HS-5 (cell line): Measurements from ENCODE around the gene CSH2.
"Not testable (repeated sequence)": the region's sequence is repeated elsewhere in the genome, so short reads cannot be mapped to it uniquely, and the experiment has no call there.

Experiments
- DNase-seq: peaks from one replicate; pipeline ENCODE4 v3.0.0-alpha.2; 2012; ENCODE audit warnings: low read depth

CSH2 gene

DNA sequence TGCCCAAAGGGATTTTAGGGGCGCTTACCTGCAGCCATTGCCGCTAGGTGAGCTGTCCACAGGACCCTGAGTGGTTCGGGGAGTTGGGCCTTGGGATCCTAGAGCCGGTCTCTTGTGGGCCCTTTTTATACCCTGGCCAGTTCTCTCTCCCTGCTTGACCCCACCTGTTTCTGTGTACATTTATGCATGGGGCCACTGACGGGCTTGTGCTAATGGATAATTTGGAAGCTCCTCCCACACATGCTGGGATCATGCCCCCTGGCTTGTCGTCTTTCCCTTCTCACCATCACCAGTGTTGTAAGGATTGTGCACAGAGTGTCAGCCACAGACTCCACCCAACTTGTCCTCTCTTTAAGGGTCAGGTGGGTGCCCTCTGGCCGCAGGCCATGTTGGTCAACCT is at the start of gene CSH2:
TSS of gene CSH2 (minus strand) at position 101 of the 400 bp plus-strand sequence. CDS start at position 38, 63 bp downstream.
- DNase-seq: not testable (repeated sequence)

DNA sequence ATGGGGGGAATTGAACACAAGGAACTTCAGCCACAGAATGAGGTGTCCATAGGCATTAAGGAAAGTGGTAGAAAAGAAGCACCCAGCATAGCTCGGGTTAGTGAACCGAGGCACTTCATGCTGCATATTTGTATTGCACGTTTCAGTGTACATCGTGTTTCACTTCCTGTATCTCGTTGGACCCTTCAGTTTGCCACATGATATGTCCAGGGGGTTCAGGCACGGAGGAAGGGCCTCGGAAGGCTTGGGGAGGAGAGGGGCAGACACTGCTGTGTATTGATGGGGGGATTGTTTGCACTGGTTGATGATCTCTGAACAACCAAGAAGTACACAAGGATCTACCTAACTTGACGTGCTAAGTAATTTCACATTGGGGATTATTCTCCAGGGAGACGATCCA is 48.9 kb upstream of the CSH2 start:
- not testable (repeated sequence) for DNase-seq

DNA sequence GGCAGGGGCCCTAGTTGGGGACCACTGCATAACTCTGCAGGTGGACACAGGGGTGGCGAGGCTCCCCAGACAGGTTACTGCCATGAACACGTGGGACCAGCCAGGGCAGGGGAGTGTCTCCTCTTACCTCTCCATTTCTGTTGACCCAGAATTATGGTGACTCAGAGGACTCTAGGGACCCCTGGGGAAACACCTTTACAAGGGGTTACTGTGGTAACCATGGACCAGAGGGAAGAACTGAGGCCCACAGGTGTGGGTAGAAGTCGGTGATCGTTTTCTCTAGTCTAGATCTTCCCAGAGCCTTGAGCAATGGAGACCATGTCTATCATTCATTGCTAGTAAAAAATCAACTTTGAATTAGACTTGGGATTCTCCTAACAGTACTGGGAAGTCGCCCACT is 47.3 kb upstream of the CSH2 start:
- not testable (repeated sequence) for DNase-seq

DNA sequence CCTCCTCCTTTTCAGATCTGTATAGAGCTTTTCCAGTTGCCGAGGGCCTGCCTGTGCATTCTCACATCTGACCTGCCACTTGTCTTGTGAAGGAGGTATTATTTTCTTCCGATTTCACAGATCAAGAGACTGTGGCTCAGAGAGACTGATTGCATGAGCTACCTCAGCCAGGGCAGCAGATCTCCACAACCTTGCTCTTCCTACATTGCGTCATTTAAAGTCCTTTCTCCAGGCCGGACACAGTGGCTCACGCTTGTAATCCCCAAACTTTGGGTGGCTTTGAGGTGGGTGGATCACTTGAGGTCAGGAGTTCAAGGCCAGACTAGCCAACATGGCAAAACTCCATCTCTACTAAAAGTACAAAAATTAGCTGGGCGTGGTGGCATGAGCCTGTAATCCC is 46.6 kb upstream of the CSH2 start:
- not testable (repeated sequence) for DNase-seq

DNA sequence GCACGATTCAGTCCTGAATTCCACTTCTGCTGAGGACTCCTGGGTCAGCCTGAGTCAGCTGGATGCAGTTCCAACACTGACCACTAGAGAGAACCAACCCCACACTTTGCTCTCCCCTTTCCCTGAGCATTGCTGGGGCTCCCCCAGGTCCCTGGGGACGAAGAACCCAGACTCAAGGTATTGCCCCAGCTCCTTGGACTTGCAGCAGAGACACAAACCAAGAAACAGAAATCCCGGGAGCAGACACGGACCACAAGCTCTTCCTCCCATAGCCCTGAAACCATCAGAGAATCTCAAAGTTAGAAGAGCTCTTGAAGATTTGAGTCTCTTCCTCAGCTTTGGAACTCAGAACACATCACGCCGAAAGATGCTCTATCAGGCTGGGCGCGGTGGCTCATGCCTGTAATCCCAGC is 45.8 kb upstream of the CSH2 start:
- DNase-seq: peak; percentile 46

DNA sequence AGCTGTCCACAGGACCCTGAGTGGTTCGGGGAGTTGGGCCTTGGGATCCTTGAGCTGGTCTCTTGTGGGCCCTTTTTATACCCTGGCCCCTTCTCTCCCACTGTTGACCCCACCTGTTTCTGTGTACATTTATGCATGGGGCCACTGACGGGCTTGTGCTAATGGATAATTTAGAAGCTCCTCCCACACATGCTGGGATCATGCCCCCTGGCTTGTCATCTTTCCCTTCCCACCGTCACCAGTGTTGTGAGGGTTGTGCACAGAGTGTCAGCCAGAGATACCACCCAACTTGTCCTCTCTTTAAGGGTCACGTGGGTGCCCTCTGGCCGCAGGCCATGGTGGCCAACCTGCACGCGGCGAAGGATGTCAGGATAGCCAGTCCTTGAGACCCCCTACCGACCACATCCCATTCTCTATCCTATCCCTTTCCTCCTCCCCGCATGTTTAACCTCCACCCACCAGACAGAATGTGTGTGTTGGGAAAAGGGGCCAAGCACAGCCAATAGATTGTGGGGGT is 45.4 kb upstream of the CSH2 start, which contains the start of gene GH1:
TSS of gene GH1 (minus strand) at position 51 of the 517 bp plus-strand sequence. CDS start 63 bp downstream, outside the sequence.
- DNase-seq: not testable (repeated sequence)

DNA sequence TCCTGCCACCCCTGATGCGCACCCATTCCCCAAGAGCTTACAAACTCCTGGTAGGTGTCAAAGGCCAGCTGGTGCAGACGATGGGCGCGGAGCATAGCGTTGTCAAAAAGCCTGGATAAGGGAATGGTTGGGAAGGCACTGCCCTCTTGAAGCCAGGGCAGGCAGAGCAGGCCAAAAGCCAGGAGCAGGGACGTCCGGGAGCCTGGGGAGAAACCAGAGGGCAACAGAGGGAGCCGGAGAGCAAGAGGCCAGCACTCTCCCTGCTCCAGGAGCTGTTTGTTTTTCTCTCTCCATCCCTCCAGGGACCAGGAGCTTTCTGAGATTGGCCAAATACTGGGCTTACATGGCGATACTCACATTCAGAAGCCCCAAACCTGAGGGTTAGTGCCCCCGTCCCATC is 44.8 kb upstream of the CSH2 start:
- DNase-seq: no peak

DNA sequence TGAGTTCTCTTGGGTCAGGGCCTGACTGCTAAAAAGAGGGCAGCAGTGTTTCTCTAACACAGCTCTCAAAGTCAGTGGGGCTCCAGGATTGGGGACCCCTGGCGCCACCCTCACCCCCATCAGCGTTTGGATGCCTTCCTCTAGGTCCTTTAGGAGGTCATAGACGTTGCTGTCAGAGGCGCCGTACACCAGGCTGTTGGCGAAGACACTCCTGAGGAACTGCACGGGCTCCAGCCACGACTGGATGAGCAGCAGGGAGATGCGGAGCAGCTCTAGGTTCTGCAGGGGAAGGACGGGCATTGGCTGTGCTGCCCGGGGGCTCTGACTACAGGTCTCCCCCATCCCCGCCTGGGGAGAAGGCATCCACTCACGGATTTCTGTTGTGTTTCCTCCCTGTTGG is 44.2 kb upstream of the CSH2 start:
- DNase-seq: no peak

DNA sequence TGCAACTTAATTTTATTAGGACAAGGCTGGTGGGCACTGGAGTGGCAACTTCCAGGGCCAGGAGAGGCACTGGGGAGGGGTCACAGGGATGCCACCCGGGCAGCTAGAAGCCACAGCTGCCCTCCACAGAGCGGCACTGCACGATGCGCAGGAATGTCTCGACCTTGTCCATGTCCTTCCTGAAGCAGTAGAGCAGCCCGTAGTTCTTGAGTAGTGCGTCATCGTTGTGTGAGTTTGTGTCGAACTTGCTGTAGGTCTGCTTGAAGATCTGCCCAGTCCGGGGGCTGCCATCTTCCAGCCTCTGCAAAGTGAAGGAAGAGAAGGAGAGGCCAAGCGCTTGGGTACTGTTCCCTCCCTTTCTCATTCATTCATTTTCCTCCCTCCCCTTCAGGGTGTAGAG is 43.7 kb upstream of the CSH2 start:
- DNase-seq: not testable (repeated sequence)

DNA sequence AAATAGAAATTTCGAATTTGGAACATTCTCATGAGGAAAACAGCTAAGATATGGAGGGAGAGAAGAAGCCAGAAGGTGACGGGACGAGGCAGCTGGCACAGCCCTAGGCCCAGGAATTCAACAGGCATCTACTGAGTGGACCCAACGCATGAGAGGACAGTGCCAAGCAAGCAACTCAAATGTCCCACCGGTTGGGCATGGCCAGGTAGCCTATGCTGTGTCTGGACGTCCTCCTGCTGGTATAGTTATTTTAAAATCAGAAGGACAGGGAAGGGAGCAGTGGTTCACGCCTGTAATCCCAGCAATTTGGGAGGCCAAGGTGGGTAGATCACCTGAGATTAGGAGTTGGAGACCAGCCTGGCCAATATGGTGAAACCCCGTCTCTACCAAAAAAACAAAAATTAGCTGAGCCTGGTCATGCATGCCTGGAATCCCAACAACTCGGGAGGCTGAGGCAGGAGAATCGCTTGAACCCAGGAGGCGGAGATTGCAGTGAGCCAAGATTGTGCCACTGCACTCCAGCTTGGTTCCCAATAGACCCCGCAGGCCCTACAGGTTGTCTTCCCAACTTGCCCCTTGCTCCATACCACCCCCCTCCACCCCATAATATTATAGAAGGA is 43.2 kb upstream of the CSH2 start:
- DNase-seq: no peak

DNA sequence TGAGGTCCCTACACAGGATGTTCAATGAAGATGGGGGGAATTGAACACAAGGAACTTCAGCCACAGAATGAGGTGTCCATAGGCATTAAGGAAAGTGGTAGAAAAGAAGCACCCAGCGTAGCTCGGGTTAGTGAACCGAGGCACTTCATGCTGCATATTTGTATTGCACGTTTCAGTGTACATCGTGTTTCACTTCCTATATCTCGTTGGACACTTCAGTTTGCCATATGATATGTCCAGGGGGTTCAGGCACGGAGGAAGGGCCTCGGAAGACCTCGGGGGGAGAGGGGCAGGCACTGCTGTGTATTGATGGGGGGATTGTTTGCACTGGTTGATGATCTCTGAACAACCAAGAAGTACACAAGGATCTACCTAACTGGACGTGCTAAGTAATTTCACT is 42.3 kb upstream of the CSH2 start:
- not testable (repeated sequence) for DNase-seq

DNA sequence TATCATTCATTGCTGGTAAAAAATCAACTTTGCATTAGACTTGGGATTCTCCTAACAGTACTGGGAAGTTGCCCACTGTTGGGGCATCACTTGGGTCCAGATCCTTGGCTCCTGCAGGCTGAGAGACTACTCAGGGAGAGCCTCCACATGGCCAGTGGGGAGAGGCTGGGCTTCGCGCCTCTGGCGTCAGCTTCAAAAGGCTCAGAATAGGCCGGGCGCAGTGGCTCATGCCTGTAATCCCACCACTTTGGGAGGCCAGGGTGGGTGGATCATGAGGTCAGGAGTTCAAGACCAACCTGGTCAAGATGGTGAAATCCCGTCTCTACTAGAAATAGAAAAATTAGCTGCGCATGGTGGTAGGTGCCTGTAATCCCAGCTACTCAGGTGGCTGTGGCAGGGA is 41.0 kb upstream of the CSH2 start:
- DNase-seq: no peak

DNA sequence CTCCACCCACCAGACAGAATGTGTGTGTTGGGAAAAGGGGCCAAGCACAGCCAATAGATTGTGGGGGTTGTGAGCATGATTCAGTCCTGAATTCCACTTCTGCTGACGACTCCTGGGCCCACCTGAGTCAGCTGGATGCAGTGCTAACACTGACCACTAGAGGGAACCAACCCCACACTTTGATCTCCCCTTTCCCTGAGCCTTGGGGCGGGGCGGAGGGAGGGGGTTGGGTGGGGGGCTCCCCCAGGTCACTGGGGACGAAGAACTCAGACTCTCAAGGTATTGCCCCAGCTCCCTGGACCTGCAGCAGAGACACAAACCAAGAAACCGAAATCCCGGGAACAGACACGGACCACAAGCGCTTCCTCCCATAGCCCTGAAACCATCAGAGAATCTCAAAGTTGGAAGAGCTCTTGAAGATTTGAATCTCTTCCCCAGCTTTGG is 38.2 kb upstream of the CSH2 start:
- no peak for DNase-seq

DNA sequence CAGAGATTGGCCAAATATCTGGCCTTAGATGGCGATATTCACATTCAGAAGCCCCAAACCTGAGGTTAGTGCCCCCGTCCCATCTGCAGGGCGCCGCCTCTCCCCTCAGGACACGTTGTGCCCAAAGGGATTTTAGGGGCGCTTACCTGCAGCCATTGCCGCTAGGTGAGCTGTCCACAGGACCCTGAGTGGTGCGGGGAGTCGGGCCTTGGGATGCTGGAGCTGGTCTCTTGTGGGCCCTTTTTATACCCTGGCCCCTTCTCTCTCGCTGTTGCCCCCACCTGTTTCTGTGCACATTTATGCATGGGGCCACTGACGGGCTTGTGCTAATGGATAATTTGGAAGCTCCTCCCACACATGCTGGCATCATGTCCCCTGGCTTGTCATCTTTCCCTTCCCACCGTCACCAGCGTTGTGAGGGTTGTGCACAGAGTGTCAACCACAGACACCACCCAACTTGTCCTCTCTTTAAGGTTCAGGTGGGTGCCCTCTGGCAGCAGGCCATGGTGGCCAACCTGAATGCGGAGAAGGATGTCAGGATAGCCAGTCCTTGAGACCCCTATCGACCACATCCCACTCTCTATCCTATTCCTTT is 37.7 kb upstream of the CSH2 start, which contains the start of gene CSHL1:
TSS of gene CSHL1 (minus strand) at position 218 of the 595 bp plus-strand sequence. CDS start at position 156, 62 bp downstream.
- no peak for DNase-seq

DNA sequence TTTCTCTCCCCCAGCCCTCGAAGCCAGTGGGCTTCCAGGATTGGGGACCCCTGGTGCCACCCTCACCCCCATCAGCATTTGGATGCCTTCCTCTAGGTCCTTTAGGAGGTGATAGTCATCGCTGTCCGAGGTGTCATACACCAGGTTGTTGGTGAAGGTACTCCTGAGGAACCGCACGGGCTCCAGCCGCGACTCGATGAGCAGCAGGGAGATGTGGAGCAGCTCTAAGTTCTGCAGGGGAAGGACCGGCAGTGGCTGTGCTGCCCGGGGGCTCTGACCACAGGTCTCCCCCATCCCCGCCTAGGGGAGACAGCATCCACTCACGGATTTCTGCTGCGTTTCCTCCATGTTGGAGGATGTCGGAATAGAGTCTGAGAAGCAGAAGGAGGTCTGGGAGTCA is 36.6 kb upstream of the CSH2 start:
- DNase-seq: no peak

DNA sequence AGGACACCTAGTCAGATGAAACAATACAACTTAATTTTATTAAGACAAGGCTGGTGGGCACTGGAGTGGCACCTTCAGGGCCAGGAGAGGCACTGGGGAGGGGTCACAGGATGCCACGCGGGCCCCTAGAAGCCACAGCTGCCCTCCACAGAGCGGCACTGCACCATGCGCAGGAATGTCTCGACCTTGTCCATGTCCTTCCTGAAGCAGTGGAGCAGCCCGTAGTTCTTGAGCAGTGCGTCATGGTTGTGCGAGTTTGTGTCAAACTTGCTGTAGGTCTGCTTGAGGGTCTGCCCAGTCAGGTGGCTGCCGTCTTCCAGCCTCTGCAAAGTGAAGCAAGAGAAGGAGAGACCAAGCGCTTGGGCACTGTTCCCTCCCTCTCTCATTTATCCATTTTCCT is 36.1 kb upstream of the CSH2 start:
- not testable (repeated sequence) for DNase-seq

DNA sequence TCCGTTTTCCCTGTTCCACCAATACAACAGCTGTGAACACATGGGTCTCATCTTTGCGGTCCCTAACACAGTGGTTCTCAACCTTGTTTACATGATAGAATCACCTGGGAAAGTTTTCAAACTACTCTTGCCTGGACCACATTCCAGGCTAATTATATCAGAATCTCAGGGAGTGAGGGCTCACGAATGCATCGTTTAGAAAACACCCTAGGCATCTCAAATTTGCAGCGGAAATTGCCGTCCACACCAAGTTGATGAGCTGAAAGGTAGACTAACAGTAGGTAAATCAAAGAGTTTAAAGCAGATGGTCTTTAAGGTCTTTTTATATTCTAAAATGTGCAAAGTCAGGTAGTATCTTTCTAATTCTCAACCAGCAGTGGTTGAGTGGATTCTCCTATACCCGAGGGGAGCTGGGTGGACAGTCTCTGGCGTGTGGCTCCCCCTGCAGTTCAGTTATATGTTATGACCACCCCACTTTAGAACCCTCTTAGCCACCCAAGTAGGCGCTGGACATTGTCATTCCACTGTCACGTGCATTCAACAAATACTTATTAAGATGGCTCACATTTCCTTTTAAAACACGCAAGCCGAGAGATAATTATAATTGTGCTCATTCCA is 33.8 kb upstream of the CSH2 start:
- DNase-seq: not testable (repeated sequence)

DNA sequence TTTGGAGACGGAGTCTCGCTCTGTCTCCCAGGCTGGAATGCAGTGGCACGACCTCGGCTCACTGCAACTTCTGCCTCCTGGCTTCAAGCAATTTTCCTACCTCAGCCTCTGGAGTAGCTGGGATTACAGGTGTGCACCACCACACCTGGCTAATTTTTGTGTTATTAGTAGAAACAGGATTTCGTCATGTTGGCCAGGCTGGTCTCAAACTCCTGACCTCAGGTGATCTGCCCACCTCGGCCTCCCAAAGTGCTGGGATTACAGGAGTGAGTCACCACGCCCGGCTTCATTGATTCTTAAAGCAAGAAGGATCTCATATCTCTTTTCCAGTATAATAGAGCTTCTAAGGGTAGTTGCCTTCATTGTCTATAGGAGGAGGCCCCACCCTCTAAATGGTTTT is 31.3 kb upstream of the CSH2 start:
- not testable (repeated sequence) for DNase-seq

DNA sequence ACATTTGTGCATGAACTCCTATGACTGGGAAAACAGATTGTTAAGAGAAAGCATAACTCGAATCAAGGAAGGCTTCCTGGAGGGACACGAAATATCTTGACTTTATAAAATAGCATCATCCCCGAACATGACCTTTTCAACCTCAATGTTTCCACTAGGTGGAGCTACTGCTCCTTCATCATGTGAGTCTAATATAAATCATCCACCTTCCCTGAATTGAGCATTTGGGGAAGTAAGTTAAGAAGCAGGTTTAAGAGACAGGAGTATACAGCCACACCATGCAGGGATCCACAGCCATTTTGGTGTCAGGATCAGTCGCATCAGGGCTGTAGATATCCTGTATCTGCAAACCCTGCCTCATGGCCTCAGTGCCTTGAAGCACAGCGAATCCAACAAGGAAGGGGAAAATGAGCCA is 30.3 kb upstream of the CSH2 start:
- DNase-seq: not testable (repeated sequence)

DNA sequence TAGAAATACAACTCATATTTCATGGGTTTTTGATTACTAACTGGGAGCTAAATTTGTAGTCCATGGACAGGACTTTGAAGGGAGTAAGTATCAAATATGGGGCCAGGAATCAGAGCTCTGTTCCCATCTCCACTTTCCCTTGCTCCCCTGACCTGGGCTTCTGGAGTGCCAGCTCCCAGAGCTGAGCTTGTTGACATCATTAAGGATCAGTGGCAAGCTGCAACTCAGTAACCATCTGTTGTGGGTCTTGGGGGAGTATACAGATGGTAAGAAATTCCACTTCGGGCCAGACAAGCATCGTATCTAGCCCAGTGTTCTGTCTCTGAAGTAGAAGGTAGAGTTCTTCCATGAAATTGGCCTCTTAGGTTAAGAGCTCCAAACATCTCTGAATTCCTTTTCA is 28.5 kb upstream of the CSH2 start:
- DNase-seq: not testable (repeated sequence)

DNA sequence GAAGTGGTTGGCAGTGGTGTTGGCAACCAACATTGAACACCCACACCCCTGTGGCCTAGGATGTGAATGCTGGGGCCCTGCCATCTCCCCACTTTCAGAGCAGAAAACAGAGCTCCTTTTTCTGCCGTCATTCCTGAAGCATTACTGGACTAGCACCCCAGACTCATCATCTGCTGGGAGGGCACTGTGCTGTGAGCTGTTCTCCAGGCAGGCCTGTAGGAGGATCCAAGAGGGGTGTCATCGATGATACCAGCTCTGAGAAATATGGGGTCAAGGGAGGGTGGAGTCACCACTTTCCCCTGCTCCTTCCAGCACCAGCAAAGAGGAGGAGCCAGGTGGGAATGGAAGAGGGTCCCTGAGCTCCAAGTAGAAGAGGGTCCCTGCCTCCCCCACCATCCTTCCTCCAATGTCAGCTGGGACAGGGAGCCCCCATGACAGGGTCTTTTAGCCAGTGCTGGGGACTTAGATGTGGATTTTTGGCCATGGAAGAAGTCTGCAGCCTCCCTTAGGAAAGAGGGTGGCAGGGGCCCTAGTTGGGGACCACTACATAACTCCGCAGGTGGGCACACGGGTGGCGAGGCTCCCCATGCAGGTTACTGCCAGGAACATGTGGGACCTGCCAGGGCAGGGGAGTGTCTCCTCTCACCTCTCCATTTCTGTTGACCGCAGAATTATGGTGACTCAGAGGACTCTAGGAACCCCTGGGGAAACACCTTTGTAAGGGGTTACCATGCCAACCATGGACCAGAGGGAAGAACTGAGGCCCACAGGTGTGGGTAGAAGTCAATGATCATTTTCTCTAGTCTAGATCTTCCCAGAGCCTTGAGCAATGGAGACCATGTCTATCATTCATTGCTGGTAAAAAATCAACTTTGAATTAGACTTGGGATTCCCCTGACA is 25.7 kb upstream of the CSH2 start:
- DNase-seq: not testable (repeated sequence)
